Liver (tissue), 9 donors: ENCODE data around the gene ADAM21. TPM values are rescaled to one million over a fixed set of nuclear protein-coding genes. Genes with fewer than 3 reads are reported as not detected.
"Not testable (repeated sequence)": the region's sequence is repeated elsewhere in the genome, so short reads cannot be mapped to it uniquely, and the experiment has no call there.

Source experiments
- DNase-seq: peaks from one replicate; pipeline ENCODE4 v3.0.0-alpha.2; 2017; ENCODE audit warnings: low spot score
- H3K27ac ChIP-seq, 2 donors: one replicate each; pipeline ENCODE4 v1.7.0; 2013; ENCODE audit warnings: inconsistent platforms in 2 of 2, low read length in 2 of 2, control low read depth in 1 of 2, low read depth in 1 of 2, mild to moderate bottlenecking in 1 of 2
- H3K27me3 ChIP-seq, 4 donors: one replicate each; pipeline versions ENCODE4 v1.6.1 to v1.7.0; 2013; ENCODE audit warnings: low read length in 3 of 4, inconsistent platforms in 1 of 4, mild to moderate bottlenecking in 1 of 4, moderate library complexity in 1 of 4; ENCODE audit not compliant: control insufficient read depth in 4 of 4, insufficient read depth in 4 of 4
- H3K36me3 ChIP-seq, 4 donors: one replicate each; pipeline versions ENCODE4 v1.6.1 to v1.7.0; 2013; ENCODE audit warnings: low read length in 3 of 4, mild to moderate bottlenecking in 3 of 4, low read depth in 1 of 4, moderate library complexity in 1 of 4; ENCODE audit not compliant: control insufficient read depth in 4 of 4, insufficient read depth in 3 of 4
- H3K4me1 ChIP-seq, 4 donors: one replicate each; pipeline versions ENCODE4 v1.6.1 to v1.7.0; 2013; ENCODE audit warnings: low read length in 3 of 4, mild to moderate bottlenecking in 3 of 4, moderate library complexity in 1 of 4; ENCODE audit not compliant: control insufficient read depth in 4 of 4, insufficient read depth in 4 of 4
- H3K4me3 ChIP-seq, 3 donors: one replicate each; pipeline versions ENCODE4 v1.6.1 to v1.7.0; 2013; ENCODE audit warnings: low read length in 3 of 3, control low read depth in 1 of 3, low read depth in 1 of 3, mild to moderate bottlenecking in 1 of 3
- H3K9ac ChIP-seq, 2 donors: one replicate each; pipeline ENCODE4 v1.7.0; 2013; ENCODE audit warnings: low read length in 2 of 2, mild to moderate bottlenecking in 2 of 2, moderate library complexity in 2 of 2, control low read depth in 1 of 2, low read depth in 1 of 2
- H3K9me3 ChIP-seq, 4 donors: one replicate each; pipeline versions ENCODE4 v1.6.1 to v1.7.0; 2013; ENCODE audit warnings: low read length in 3 of 4; ENCODE audit not compliant: control insufficient read depth in 4 of 4
- EGR1 ChIP-seq, 2 donors: IDR thresholded peaks; 2 replicates each; pipeline ENCODE4 v1.6.1; 2016 to 2018; ENCODE audit warnings: antibody characterized with exemption in 2 of 2, low read depth in 2 of 2
- FOXA1 ChIP-seq: IDR thresholded peaks from 2 replicates; pipeline ENCODE4 v1.6.1; 2016; ENCODE audit warnings: antibody characterized with exemption
- FOXA2 ChIP-seq: IDR thresholded peaks from 2 replicates; pipeline ENCODE4 v1.6.1; 2016; ENCODE audit warnings: antibody characterized with exemption
- HNF4A ChIP-seq, 2 donors: conservative IDR thresholded peaks; 2 replicates each; pipeline ENCODE4 v1.6.1; 2016; ENCODE audit warnings: antibody characterized with exemption in 2 of 2, mild to moderate bottlenecking in 2 of 2
- HNF4G ChIP-seq: IDR thresholded peaks from 2 replicates; pipeline ENCODE4 v1.6.1; 2016; ENCODE audit warnings: antibody characterized with exemption
- JUND ChIP-seq, 2 donors: IDR thresholded peaks; 2 replicates each; pipeline ENCODE4 v1.6.1; 2016; ENCODE audit warnings: antibody characterized with exemption in 2 of 2
- NR2F2 ChIP-seq: IDR thresholded peaks from 2 replicates; pipeline ENCODE4 v1.6.1; 2016; ENCODE audit warnings: antibody characterized with exemption
- RXRA ChIP-seq, 2 donors: IDR thresholded peaks; 2 replicates each; pipeline ENCODE4 v1.6.1; 2017 to 2018; ENCODE audit warnings: antibody characterized with exemption in 2 of 2, mild to moderate bottlenecking in 1 of 2
- SP1 ChIP-seq: IDR thresholded peaks from 2 replicates; pipeline ENCODE4 v1.6.1; 2018; ENCODE audit warnings: antibody characterized with exemption, mild to moderate bottlenecking
- TAF1 ChIP-seq: conservative IDR thresholded peaks from 2 replicates; pipeline ENCODE4 v1.6.1; 2016; ENCODE audit warnings: antibody characterized with exemption, mild to moderate bottlenecking
- YY1 ChIP-seq: IDR thresholded peaks from 2 replicates; pipeline ENCODE4 v1.6.1; 2016; ENCODE audit warnings: antibody characterized with exemption, mild to moderate bottlenecking
- WGBS: extraction: QIAGEN DNeasy Blood & Tissue Kit; methylation state at CpG from one replicate; pipeline ENCODE4 v1.1.7; 2013; 5-methylcytosine and 5-hydroxymethylcytosine counted together
- polyA plus RNA-seq, 2 donors: library from polyadenylated mRNA; stranded (reverse) in 1 of 2; unstranded in 1 of 2; fragments of 200-250 nt in 1 of 2; fragments of >200 nt in 1 of 2; fragmentation: Nextera tagmentation in 1 of 2; extraction: Ambion mirVana in 1 of 2; gene quantifications; one replicate each; pipeline versions ENCODE4 v1.2.1 to v1.2.3, GENCODE V29; 2013 to 2015
- total RNA-seq, 2 donors: library from RNA; depleted of rRNA; stranded (reverse); fragments of >200 nt; gene quantifications; one replicate each; pipeline ENCODE4 v1.2.3, GENCODE V29; 2014
- TF ChIP-seq, protein P1 (sequence below): IDR thresholded peaks from 2 replicates; pipeline ENCODE4 v1.6.1; 2016; ENCODE audit warnings: antibody characterized with exemption
- TF ChIP-seq, protein P2 (sequence below): IDR thresholded peaks from 2 replicates; pipeline ENCODE4 v1.6.1; 2016; ENCODE audit warnings: antibody characterized with exemption
- TF ChIP-seq, protein P3 (sequence below): IDR thresholded peaks from 2 replicates; pipeline ENCODE4 v1.6.1; 2016; ENCODE audit warnings: antibody characterized with exemption
- TF ChIP-seq, protein P4 (sequence below): IDR thresholded peaks from 2 replicates; pipeline ENCODE4 v1.6.1; 2016; ENCODE audit warnings: antibody characterized with exemption, mild to moderate bottlenecking
- TF ChIP-seq, protein P5 (sequence below): fragments of 150-350 bp; IDR thresholded peaks from 2 replicates; pipeline ENCODE4 v1.5.1; 2017; ENCODE audit warnings: improper control_type of control experiment, low read depth, low read length; ENCODE audit not compliant: missing input control
- donor health status: healthy.
- donor health status: healthy.
- donor health status: healthy.
- donor health status: healthy.
- donor health status: healthy.

ADAM21 gene
- total RNA-seq: not detected
- under 1 TPM; 0.02 to 0.17 TPM for polyA plus RNA-seq

DNA sequence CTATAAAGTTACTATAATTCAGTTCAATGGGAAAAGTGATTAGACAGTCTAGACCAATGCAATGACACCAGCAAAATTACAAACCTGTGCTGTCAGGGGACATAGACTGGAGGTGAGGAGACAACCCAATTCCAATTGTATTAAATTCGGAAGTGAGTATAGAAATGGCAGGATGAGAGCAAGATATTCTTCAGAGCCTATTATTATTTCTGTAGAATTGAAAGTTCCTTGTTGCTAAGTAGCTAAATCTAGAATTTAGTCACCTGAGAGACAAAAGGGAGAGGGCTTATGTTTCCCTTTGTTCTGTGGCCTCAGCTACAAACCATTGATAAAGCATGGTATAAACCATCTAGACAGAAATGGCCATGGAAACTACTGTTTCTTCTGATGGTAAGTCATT lies at the start of gene ADAM21:
ADAM21 (plus strand) TSS at position 301 of the 400 bp plus-strand sequence. CDS start 5,326 bp downstream, outside the sequence.
- no peak for DNase-seq
- TF ChIP-seq HNF4G (no peak), FOXA1 (no peak), TAF1 (no peak), SP1 (no peak), JUND (IDR thresholded peaks at IDR 0.05) (no peak), RXRA (IDR thresholded peaks at IDR 0.05) (no peak), NR2F2 (no peak), EGR1 (IDR thresholded peaks at IDR 0.05; ENCODE audit: low read depth in 2 of 2) (no peak), HNF4A (conservative IDR thresholded peaks at IDR 0.05) (no peak), YY1 (no peak)
- TF ChIP-seq, protein P1, sequence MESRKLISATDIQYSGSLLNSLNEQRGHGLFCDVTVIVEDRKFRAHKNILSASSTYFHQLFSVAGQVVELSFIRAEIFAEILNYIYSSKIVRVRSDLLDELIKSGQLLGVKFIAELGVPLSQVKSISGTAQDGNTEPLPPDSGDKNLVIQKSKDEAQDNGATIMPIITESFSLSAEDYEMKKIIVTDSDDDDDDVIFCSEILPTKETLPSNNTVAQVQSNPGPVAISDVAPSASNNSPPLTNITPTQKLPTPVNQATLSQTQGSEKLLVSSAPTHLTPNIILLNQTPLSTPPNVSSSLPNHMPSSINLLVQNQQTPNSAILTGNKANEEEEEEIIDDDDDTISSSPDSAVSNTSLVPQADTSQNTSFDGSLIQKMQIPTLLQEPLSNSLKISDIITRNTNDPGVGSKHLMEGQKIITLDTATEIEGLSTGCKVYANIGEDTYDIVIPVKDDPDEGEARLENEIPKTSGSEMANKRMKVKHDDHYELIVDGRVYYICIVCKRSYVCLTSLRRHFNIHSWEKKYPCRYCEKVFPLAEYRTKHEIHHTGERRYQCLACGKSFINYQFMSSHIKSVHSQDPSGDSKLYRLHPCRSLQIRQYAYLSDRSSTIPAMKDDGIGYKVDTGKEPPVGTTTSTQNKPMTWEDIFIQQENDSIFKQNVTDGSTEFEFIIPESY: no peak
- TF ChIP-seq, protein P2, sequence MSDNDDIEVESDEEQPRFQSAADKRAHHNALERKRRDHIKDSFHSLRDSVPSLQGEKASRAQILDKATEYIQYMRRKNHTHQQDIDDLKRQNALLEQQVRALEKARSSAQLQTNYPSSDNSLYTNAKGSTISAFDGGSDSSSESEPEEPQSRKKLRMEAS: no peak
- TF ChIP-seq, protein P3, sequence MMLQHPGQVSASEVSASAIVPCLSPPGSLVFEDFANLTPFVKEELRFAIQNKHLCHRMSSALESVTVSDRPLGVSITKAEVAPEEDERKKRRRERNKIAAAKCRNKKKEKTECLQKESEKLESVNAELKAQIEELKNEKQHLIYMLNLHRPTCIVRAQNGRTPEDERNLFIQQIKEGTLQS: no peak
- Histone ChIP-seq H3K9ac (no peak within 1 kb of the TSS), H3K36me3 (no peaks in the 10 kb centered on the region), H3K4me3 (no peak within 1 kb of the TSS), H3K4me1 (peaks cover 0 to 2% (median 0%) of the 10 kb centered on the region in 4 donors), H3K27me3 (no peaks in the 10 kb centered on the region), H3K9me3 (peaks cover 0 to 2% (median 0%) of the 10 kb centered on the region in 4 donors), H3K27ac (no peak within 1 kb of the TSS)
- WGBS: 96% methylated on average over 1 of the region's 1 CpG

DNA sequence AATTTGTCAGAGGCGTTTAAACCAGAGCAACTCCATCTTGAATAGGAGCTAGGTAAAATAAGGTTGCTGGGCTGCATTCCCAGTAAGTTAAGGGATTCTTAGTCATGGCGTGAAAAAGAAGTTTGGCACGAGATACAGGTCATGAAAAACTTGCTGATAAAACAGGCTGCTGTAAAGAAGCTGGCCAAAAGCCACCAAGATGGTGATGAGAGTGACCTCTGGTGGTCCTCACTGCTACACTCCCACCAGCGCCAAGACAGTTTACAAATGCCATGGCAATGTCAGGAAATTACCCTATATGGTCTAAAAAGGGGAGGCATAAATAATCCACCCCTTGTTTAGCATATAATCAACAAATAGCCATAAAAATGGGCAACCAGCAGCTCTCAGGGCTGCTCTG lies 48.6 kb upstream of the ADAM21 start:
- WGBS: 85% methylated on average over 4 of the region's 4 CpGs
- not testable (repeated sequence) for H3K4me3 ChIP-seq, H3K9me3 ChIP-seq, H3K36me3 ChIP-seq, DNase-seq, H3K4me1 ChIP-seq, H3K9ac ChIP-seq, H3K27ac ChIP-seq, H3K27me3 ChIP-seq

DNA sequence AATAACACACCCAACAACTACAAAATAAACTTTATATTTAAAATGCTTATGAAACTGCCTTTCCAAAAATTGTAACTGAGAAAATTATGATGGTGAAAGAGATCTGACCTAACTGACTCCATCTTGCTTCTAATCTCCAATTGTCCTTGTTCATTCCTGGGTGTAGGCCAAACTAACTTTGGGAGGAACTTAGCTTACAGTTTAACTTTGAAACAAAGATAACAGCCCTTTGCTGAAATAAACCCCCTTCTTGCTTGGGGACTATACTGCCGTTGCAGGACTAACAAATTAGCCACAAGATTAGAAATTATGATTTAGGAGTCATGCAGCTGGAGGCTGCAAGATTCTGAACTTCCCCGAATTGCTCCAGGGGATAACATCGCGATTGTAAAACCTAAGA lies 45.8 kb upstream of the ADAM21 start:
- WGBS: 87% methylated on average over 4 of the region's 4 CpGs
- H3K36me3 ChIP-seq, H3K9me3 ChIP-seq, H3K4me1 ChIP-seq, DNase-seq, H3K27me3 ChIP-seq, H3K27ac ChIP-seq, H3K4me3 ChIP-seq, H3K9ac ChIP-seq: not testable (repeated sequence)

DNA sequence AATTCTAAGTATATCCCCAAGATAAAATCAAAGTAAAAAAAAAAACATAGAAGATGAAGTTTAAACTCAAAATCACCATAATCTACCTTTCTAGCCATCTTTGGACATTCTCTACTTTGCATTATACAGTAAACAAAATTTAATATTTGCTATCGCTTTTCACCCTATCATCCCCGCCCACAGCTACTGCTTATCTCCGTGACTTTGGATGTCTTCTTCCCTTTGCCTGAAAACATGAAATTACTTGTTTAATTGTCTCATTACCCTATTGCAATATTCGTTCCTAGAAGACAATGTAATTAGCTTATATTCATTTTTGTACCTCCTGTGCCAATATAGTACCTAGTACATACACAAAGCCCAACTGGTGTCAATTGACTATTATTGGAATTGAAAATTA lies 44.4 kb upstream of the ADAM21 start:
- no peak overlapping the region for H3K4me3 ChIP-seq
- H3K27me3 ChIP-seq: no peaks in the 10 kb centered on the region
- WGBS: 95% methylated on average over 4 of the region's 4 CpGs
- no peak for DNase-seq
- H3K27ac ChIP-seq: no peak overlapping the region
- H3K4me1 ChIP-seq: no peaks in the 10 kb centered on the region
- H3K9me3 ChIP-seq: no peaks in the 10 kb centered on the region
- no peak overlapping the region for H3K9ac ChIP-seq
- H3K36me3 ChIP-seq: peaks cover 0 to 4% (median 2%) of the 10 kb centered on the region in 4 donors
- TF ChIP-seq HNF4G (no peak), NR2F2 (no peak), FOXA1 (no peak), FOXA2 (no peak), EGR1 (IDR thresholded peaks at IDR 0.05; ENCODE audit: low read depth in 2 of 2) (no peak), YY1 (no peak), RXRA (IDR thresholded peaks at IDR 0.05) (no peak), SP1 (no peak)
- TF ChIP-seq, protein P3: no peak
- TF ChIP-seq, protein P4, sequence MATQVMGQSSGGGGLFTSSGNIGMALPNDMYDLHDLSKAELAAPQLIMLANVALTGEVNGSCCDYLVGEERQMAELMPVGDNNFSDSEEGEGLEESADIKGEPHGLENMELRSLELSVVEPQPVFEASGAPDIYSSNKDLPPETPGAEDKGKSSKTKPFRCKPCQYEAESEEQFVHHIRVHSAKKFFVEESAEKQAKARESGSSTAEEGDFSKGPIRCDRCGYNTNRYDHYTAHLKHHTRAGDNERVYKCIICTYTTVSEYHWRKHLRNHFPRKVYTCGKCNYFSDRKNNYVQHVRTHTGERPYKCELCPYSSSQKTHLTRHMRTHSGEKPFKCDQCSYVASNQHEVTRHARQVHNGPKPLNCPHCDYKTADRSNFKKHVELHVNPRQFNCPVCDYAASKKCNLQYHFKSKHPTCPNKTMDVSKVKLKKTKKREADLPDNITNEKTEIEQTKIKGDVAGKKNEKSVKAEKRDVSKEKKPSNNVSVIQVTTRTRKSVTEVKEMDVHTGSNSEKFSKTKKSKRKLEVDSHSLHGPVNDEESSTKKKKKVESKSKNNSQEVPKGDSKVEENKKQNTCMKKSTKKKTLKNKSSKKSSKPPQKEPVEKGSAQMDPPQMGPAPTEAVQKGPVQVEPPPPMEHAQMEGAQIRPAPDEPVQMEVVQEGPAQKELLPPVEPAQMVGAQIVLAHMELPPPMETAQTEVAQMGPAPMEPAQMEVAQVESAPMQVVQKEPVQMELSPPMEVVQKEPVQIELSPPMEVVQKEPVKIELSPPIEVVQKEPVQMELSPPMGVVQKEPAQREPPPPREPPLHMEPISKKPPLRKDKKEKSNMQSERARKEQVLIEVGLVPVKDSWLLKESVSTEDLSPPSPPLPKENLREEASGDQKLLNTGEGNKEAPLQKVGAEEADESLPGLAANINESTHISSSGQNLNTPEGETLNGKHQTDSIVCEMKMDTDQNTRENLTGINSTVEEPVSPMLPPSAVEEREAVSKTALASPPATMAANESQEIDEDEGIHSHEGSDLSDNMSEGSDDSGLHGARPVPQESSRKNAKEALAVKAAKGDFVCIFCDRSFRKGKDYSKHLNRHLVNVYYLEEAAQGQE: no peak
- TF ChIP-seq, protein P5, sequence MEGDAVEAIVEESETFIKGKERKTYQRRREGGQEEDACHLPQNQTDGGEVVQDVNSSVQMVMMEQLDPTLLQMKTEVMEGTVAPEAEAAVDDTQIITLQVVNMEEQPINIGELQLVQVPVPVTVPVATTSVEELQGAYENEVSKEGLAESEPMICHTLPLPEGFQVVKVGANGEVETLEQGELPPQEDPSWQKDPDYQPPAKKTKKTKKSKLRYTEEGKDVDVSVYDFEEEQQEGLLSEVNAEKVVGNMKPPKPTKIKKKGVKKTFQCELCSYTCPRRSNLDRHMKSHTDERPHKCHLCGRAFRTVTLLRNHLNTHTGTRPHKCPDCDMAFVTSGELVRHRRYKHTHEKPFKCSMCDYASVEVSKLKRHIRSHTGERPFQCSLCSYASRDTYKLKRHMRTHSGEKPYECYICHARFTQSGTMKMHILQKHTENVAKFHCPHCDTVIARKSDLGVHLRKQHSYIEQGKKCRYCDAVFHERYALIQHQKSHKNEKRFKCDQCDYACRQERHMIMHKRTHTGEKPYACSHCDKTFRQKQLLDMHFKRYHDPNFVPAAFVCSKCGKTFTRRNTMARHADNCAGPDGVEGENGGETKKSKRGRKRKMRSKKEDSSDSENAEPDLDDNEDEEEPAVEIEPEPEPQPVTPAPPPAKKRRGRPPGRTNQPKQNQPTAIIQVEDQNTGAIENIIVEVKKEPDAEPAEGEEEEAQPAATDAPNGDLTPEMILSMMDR: no peak
